GM23338 (cell line): ENCODE data around the gene NME3. TPM values are rescaled to one million over a fixed set of nuclear protein-coding genes. Genes with fewer than 3 reads are reported as not detected.

Experiments used
- ATAC-seq: fragments of 200-7000 bp; cut with Tn5 transposase; 3 replicates; pipeline ENCODE4 v1.9.1; 2020
- DNase-seq: peaks from one replicate; pipeline ENCODE4 v3.0.0-alpha.2; 2015; ENCODE audit warnings: low spot score
- H2AFZ ChIP-seq: fragments of 200-600 bp; sonication (generic); 2 replicates; pipeline ENCODE4 v1.8.0; 2016; ENCODE audit warnings: antibody characterized with exemption, mild to moderate bottlenecking, moderate library complexity
- H3F3A ChIP-seq: fragments of 200-600 bp; sonication (generic); replicated peaks from 2 replicates; pipeline ENCODE4 v1.8.0; 2017; ENCODE audit warnings: antibody characterized with exemption, mixed run types, low read depth
- H3K27ac ChIP-seq: fragments of 200-600 bp; sonication (generic); 2 replicates; pipeline ENCODE4 v1.6.1; 2016; ENCODE audit warnings: low read depth
- H3K27me3 ChIP-seq: fragments of 200-600 bp; sonication (generic); 2 replicates; pipeline ENCODE4 v1.8.0; 2016; ENCODE audit warnings: mild to moderate bottlenecking, mixed run types, moderate library complexity; ENCODE audit not compliant: insufficient read depth
- H3K36me3 ChIP-seq: fragments of 200-600 bp; sonication (generic); 2 replicates; pipeline ENCODE4 v1.8.0; 2016; ENCODE audit warnings: mild to moderate bottlenecking; ENCODE audit not compliant: insufficient read depth
- H3K4me1 ChIP-seq: fragments of 200-600 bp; sonication (generic); 2 replicates; pipeline ENCODE4 v1.8.0; 2016; ENCODE audit warnings: mild to moderate bottlenecking, moderate library complexity; ENCODE audit not compliant: insufficient read depth
- H3K4me2 ChIP-seq: fragments of 200-600 bp; sonication (generic); 2 replicates; pipeline ENCODE4 v1.7.1; 2017; ENCODE audit warnings: mixed run types
- H3K4me3 ChIP-seq: fragments of 200-600 bp; sonication (generic); 2 replicates; pipeline ENCODE4 v1.6.1; 2016; ENCODE audit warnings: mixed run types
- H3K79me2 ChIP-seq: fragments of 200-600 bp; sonication (generic); replicated peaks from 2 replicates; pipeline ENCODE4 v1.8.0; 2017; ENCODE audit warnings: mild to moderate bottlenecking; ENCODE audit not compliant: insufficient read depth
- H3K9me2 ChIP-seq: fragments of 200-600 bp; sonication (generic); 2 replicates; pipeline ENCODE4 v1.8.0; 2017; ENCODE audit not compliant: insufficient read depth
- H4K20me1 ChIP-seq: fragments of 200-600 bp; sonication (generic); replicated peaks from 2 replicates; pipeline ENCODE4 v1.8.0; 2017; ENCODE audit warnings: mild to moderate bottlenecking; ENCODE audit not compliant: insufficient read depth
- H3K27ac Mint-ChIP-seq: 2 replicates; pipeline ENCODE4 v1.8.0; 2020; ENCODE audit warnings: inconsistent platforms, mild to moderate bottlenecking, moderate library complexity, mixed read lengths
- H3K27me3 Mint-ChIP-seq: 3 replicates; pipeline ENCODE4 v1.8.0; 2022; ENCODE audit warnings: low read depth, mild to moderate bottlenecking, moderate library complexity, mixed read lengths, inconsistent platforms; ENCODE audit not compliant: insufficient read depth, poor library complexity
- H3K36me3 Mint-ChIP-seq: 3 replicates; pipeline ENCODE4 v1.8.0; 2021; ENCODE audit warnings: low read depth, mild to moderate bottlenecking, inconsistent platforms, moderate library complexity, mixed read lengths
- H3K4me1 Mint-ChIP-seq: 3 replicates; pipeline ENCODE4 v1.8.0; 2020; ENCODE audit warnings: mild to moderate bottlenecking, inconsistent platforms, mixed read lengths
- H3K4me3 Mint-ChIP-seq: 3 replicates; pipeline ENCODE4 v1.8.0; 2021; ENCODE audit warnings: moderate library complexity, mild to moderate bottlenecking, inconsistent platforms, mixed read lengths
- H3K9me3 Mint-ChIP-seq: 3 replicates; pipeline ENCODE4 v1.8.0; 2020; ENCODE audit warnings: moderate library complexity, mild to moderate bottlenecking, inconsistent platforms, mixed read lengths
- CREB1 ChIP-seq: fragments of 250-450 bp; sonication (Bioruptor Pico); IDR thresholded peaks from 2 replicates; pipeline ENCODE4 v1.5.0; 2020; ENCODE audit warnings: low read depth, mild to moderate bottlenecking, moderate library complexity
- EZH2 ChIP-seq: fragments of 200-600 bp; sonication (generic); IDR thresholded peaks from one replicate; pipeline ENCODE4 v1.8.0; 2017; ENCODE audit warnings: antibody characterized with exemption, mild to moderate bottlenecking, low read depth; ENCODE audit not compliant: unreplicated experiment
- EZH2phosphoT487 ChIP-seq: fragments of 200-600 bp; sonication (generic); IDR thresholded peaks from one replicate; pipeline ENCODE4 v1.8.1; 2018; ENCODE audit warnings: antibody characterized with exemption; ENCODE audit not compliant: unreplicated experiment
- POLR2AphosphoS5 ChIP-seq: IDR thresholded peaks from 2 replicates; pipeline ENCODE4 v1.6.1; 2016; ENCODE audit warnings: antibody characterized with exemption, low read depth
- ZNF331 ChIP-seq: fragments of 250-450 bp; sonication (Bioruptor Pico); IDR thresholded peaks from 2 replicates; pipeline ENCODE4 v1.5.0; 2020; ENCODE audit warnings: low read depth, mild to moderate bottlenecking, moderate library complexity
- polyA plus RNA-seq: library from polyadenylated mRNA; unstranded; fragments of >200 nt; fragmentation: Nextera tagmentation; extraction: Ambion mirVana; gene quantifications from 2 replicates; pipeline ENCODE4 v1.2.1, GENCODE V29; 2016
- total RNA-seq: library from RNA; depleted of rRNA; stranded (reverse); fragments of >200 nt; shearing (Covaris generic); gene quantifications from 2 replicates; pipeline ENCODE4 v1.2.3, GENCODE V29; 2014
- TF ChIP-seq, protein P1 (sequence below): IDR thresholded peaks from 2 replicates; pipeline ENCODE4 v1.6.1; 2016; ENCODE audit warnings: antibody characterized with exemption
- TF ChIP-seq, protein P2 (sequence below), 2 experiments: fragments of 200-600 bp in 1 of 2; sonication (generic) in 1 of 2; conservative IDR thresholded peaks; 2 replicates each; pipeline versions ENCODE4 v1.5.1 to v1.6.1; 2016 to 2017; ENCODE audit warnings: antibody characterized with exemption in 2 of 2, low read depth in 2 of 2, mild to moderate bottlenecking in 2 of 2, moderate library complexity in 1 of 2

The NME3 gene
- total and polyA plus RNA-seq, 2 experiments from 2014 or later = 95.3 to 130 TPM

GRCh38 chr16:1765826-1766225 is 5.5 kb downstream of the NME3 start (continued):
- TF ChIP-seq, protein P1, sequence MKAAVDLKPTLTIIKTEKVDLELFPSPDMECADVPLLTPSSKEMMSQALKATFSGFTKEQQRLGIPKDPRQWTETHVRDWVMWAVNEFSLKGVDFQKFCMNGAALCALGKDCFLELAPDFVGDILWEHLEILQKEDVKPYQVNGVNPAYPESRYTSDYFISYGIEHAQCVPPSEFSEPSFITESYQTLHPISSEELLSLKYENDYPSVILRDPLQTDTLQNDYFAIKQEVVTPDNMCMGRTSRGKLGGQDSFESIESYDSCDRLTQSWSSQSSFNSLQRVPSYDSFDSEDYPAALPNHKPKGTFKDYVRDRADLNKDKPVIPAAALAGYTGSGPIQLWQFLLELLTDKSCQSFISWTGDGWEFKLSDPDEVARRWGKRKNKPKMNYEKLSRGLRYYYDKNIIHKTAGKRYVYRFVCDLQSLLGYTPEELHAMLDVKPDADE = no peak
- TF ChIP-seq, protein P2, sequence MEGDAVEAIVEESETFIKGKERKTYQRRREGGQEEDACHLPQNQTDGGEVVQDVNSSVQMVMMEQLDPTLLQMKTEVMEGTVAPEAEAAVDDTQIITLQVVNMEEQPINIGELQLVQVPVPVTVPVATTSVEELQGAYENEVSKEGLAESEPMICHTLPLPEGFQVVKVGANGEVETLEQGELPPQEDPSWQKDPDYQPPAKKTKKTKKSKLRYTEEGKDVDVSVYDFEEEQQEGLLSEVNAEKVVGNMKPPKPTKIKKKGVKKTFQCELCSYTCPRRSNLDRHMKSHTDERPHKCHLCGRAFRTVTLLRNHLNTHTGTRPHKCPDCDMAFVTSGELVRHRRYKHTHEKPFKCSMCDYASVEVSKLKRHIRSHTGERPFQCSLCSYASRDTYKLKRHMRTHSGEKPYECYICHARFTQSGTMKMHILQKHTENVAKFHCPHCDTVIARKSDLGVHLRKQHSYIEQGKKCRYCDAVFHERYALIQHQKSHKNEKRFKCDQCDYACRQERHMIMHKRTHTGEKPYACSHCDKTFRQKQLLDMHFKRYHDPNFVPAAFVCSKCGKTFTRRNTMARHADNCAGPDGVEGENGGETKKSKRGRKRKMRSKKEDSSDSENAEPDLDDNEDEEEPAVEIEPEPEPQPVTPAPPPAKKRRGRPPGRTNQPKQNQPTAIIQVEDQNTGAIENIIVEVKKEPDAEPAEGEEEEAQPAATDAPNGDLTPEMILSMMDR (conservative IDR thresholded peaks at IDR 0.05; ENCODE audit: low read depth in 2 of 2) = no peak
- TF ChIP-seq POLR2AphosphoS5 = no peak
- TF ChIP-seq ZNF331 (CRISPR knock-in tag) = no peak
- no peak for TF ChIP-seq EZH2

- DNase-seq = no peak
Measured at GRCh38 chr16:1764971-1765370, 6.4 kb downstream of the NME3 start.

More at GRCh38 chr16:1764971-1765370, 6.4 kb downstream of the NME3 start:
- Mint-ChIP-seq H3K9me3 (no peaks in the 10 kb centered on the region), H3K27me3 (peaks cover 14% of the 10 kb centered on the region), H3K36me3 (peaks cover 15% of the 10 kb centered on the region), H3K27ac (no peak overlapping the region), H3K4me3 (no peak overlapping the region), H3K4me1 (peaks cover under 1% of the 10 kb centered on the region; the same call in 2 of the 3 replicates)
- Histone ChIP-seq H3K79me2 (no peaks in the 10 kb centered on the region), H3F3A (peaks cover 4% of the 10 kb centered on the region; the same call in 1 of the 2 replicates), H2AFZ (no peak overlapping the region), H3K4me1 (peaks cover 1% of the 10 kb centered on the region), H3K27me3 (no peaks in the 10 kb centered on the region), H3K9me2 (no peaks in the 10 kb centered on the region), H4K20me1 (no peaks in the 10 kb centered on the region; the same call in 1 of the 2 replicates), H3K4me2 (peak overlapping the region; percentile 78; the same call in 1 of the 2 replicates), H3K4me3 (no peak overlapping the region), H3K27ac (no peak overlapping the region), H3K36me3 (no peaks in the 10 kb centered on the region)
- ATAC-seq = no peak
- TF ChIP-seq CREB1 (CRISPR knock-in tag) (no peak), EZH2 (no peak), EZH2phosphoT487 (no peak)
- TF ChIP-seq, protein P1 = no peak
